GM23338 (cell line): ENCODE data around the gene DDAH2. TPM values are rescaled to one million over a fixed set of nuclear protein-coding genes. Genes with fewer than 3 reads are reported as not detected.

Experiments used
- ATAC-seq: fragments of 200-7000 bp; cut with Tn5 transposase; 3 replicates; pipeline ENCODE4 v1.9.1; 2020
- DNase-seq: peaks from one replicate; pipeline ENCODE4 v3.0.0-alpha.2; 2015; ENCODE audit warnings: low spot score
- H2AFZ ChIP-seq: fragments of 200-600 bp; sonication (generic); 2 replicates; pipeline ENCODE4 v1.8.0; 2016; ENCODE audit warnings: antibody characterized with exemption, mild to moderate bottlenecking, moderate library complexity
- H3F3A ChIP-seq: fragments of 200-600 bp; sonication (generic); replicated peaks from 2 replicates; pipeline ENCODE4 v1.8.0; 2017; ENCODE audit warnings: antibody characterized with exemption, mixed run types, low read depth
- H3K27ac ChIP-seq: fragments of 200-600 bp; sonication (generic); 2 replicates; pipeline ENCODE4 v1.6.1; 2016; ENCODE audit warnings: low read depth
- H3K27me3 ChIP-seq: fragments of 200-600 bp; sonication (generic); 2 replicates; pipeline ENCODE4 v1.8.0; 2016; ENCODE audit warnings: mild to moderate bottlenecking, mixed run types, moderate library complexity; ENCODE audit not compliant: insufficient read depth
- H3K36me3 ChIP-seq: fragments of 200-600 bp; sonication (generic); 2 replicates; pipeline ENCODE4 v1.8.0; 2016; ENCODE audit warnings: mild to moderate bottlenecking; ENCODE audit not compliant: insufficient read depth
- H3K4me1 ChIP-seq: fragments of 200-600 bp; sonication (generic); 2 replicates; pipeline ENCODE4 v1.8.0; 2016; ENCODE audit warnings: mild to moderate bottlenecking, moderate library complexity; ENCODE audit not compliant: insufficient read depth
- H3K4me2 ChIP-seq: fragments of 200-600 bp; sonication (generic); 2 replicates; pipeline ENCODE4 v1.7.1; 2017; ENCODE audit warnings: mixed run types
- H3K4me3 ChIP-seq: fragments of 200-600 bp; sonication (generic); 2 replicates; pipeline ENCODE4 v1.6.1; 2016; ENCODE audit warnings: mixed run types
- H3K79me2 ChIP-seq: fragments of 200-600 bp; sonication (generic); replicated peaks from 2 replicates; pipeline ENCODE4 v1.8.0; 2017; ENCODE audit warnings: mild to moderate bottlenecking; ENCODE audit not compliant: insufficient read depth
- H3K9me2 ChIP-seq: fragments of 200-600 bp; sonication (generic); 2 replicates; pipeline ENCODE4 v1.8.0; 2017; ENCODE audit not compliant: insufficient read depth
- H4K20me1 ChIP-seq: fragments of 200-600 bp; sonication (generic); replicated peaks from 2 replicates; pipeline ENCODE4 v1.8.0; 2017; ENCODE audit warnings: mild to moderate bottlenecking; ENCODE audit not compliant: insufficient read depth
- H3K27ac Mint-ChIP-seq: 2 replicates; pipeline ENCODE4 v1.8.0; 2020; ENCODE audit warnings: inconsistent platforms, mild to moderate bottlenecking, moderate library complexity, mixed read lengths
- H3K27me3 Mint-ChIP-seq: 3 replicates; pipeline ENCODE4 v1.8.0; 2022; ENCODE audit warnings: low read depth, mild to moderate bottlenecking, moderate library complexity, mixed read lengths, inconsistent platforms; ENCODE audit not compliant: insufficient read depth, poor library complexity
- H3K36me3 Mint-ChIP-seq: 3 replicates; pipeline ENCODE4 v1.8.0; 2021; ENCODE audit warnings: low read depth, mild to moderate bottlenecking, inconsistent platforms, moderate library complexity, mixed read lengths
- H3K4me1 Mint-ChIP-seq: 3 replicates; pipeline ENCODE4 v1.8.0; 2020; ENCODE audit warnings: mild to moderate bottlenecking, inconsistent platforms, mixed read lengths
- H3K4me3 Mint-ChIP-seq: 3 replicates; pipeline ENCODE4 v1.8.0; 2021; ENCODE audit warnings: moderate library complexity, mild to moderate bottlenecking, inconsistent platforms, mixed read lengths
- H3K9me3 Mint-ChIP-seq: 3 replicates; pipeline ENCODE4 v1.8.0; 2020; ENCODE audit warnings: moderate library complexity, mild to moderate bottlenecking, inconsistent platforms, mixed read lengths
- CREB1 ChIP-seq: fragments of 250-450 bp; sonication (Bioruptor Pico); IDR thresholded peaks from 2 replicates; pipeline ENCODE4 v1.5.0; 2020; ENCODE audit warnings: low read depth, mild to moderate bottlenecking, moderate library complexity
- CTCF ChIP-seq, 2 experiments: fragments of 200-600 bp in 1 of 2; sonication (generic) in 1 of 2; conservative IDR thresholded peaks; 2 replicates each; pipeline versions ENCODE4 v1.5.1 to v1.6.1; 2016 to 2017; ENCODE audit warnings: antibody characterized with exemption in 2 of 2, low read depth in 2 of 2, mild to moderate bottlenecking in 2 of 2, moderate library complexity in 1 of 2
- ETS1 ChIP-seq: IDR thresholded peaks from 2 replicates; pipeline ENCODE4 v1.6.1; 2016; ENCODE audit warnings: antibody characterized with exemption
- EZH2 ChIP-seq: fragments of 200-600 bp; sonication (generic); IDR thresholded peaks from one replicate; pipeline ENCODE4 v1.8.0; 2017; ENCODE audit warnings: antibody characterized with exemption, mild to moderate bottlenecking, low read depth; ENCODE audit not compliant: unreplicated experiment
- EZH2phosphoT487 ChIP-seq: fragments of 200-600 bp; sonication (generic); IDR thresholded peaks from one replicate; pipeline ENCODE4 v1.8.1; 2018; ENCODE audit warnings: antibody characterized with exemption; ENCODE audit not compliant: unreplicated experiment
- JUNB ChIP-seq: IDR thresholded peaks from one replicate; pipeline ENCODE4 v1.6.1; 2016; ENCODE audit warnings: antibody characterized with exemption; ENCODE audit not compliant: unreplicated experiment
- NANOG ChIP-seq: IDR thresholded peaks from 2 replicates; pipeline ENCODE4 v1.6.1; 2016; ENCODE audit warnings: antibody characterized with exemption, borderline replicate concordance
- POLR2AphosphoS5 ChIP-seq: IDR thresholded peaks from 2 replicates; pipeline ENCODE4 v1.6.1; 2016; ENCODE audit warnings: antibody characterized with exemption, low read depth
- REST ChIP-seq: IDR thresholded peaks from one replicate; pipeline ENCODE4 v1.6.1; 2018; ENCODE audit warnings: antibody characterized with exemption; ENCODE audit not compliant: unreplicated experiment
- STAT1 ChIP-seq: IDR thresholded peaks from one replicate; pipeline ENCODE4 v1.6.1; 2016; ENCODE audit warnings: antibody characterized with exemption; ENCODE audit not compliant: unreplicated experiment
- ZNF114 ChIP-seq: fragments of 250-450 bp; sonication (Bioruptor Pico); IDR thresholded peaks from 2 replicates; pipeline ENCODE4 v1.5.0; 2020; ENCODE audit warnings: mild to moderate bottlenecking, moderate library complexity
- ZNF331 ChIP-seq: fragments of 250-450 bp; sonication (Bioruptor Pico); IDR thresholded peaks from 2 replicates; pipeline ENCODE4 v1.5.0; 2020; ENCODE audit warnings: low read depth, mild to moderate bottlenecking, moderate library complexity
- ZNF462 ChIP-seq: fragments of 250-450 bp; sonication (Bioruptor Pico); IDR thresholded peaks from 2 replicates; pipeline ENCODE4 v1.5.0; 2020; ENCODE audit warnings: mild to moderate bottlenecking, moderate library complexity
- polyA plus RNA-seq: library from polyadenylated mRNA; unstranded; fragments of >200 nt; fragmentation: Nextera tagmentation; extraction: Ambion mirVana; gene quantifications from 2 replicates; pipeline ENCODE4 v1.2.1, GENCODE V29; 2016
- total RNA-seq: library from RNA; depleted of rRNA; stranded (reverse); fragments of >200 nt; shearing (Covaris generic); gene quantifications from 2 replicates; pipeline ENCODE4 v1.2.3, GENCODE V29; 2014

The DDAH2 gene
- total and polyA plus RNA-seq, 2 experiments from 2014 or later, result 58.7 to 65.1 TPM

GRCh38 chr6:31706599-31706998 lies 22.5 kb downstream of the DDAH2 start, which contains the start of gene LY6G6F:
Gene LY6G6F (plus strand): TSS chr6:31706866. CDS start chr6:31706907, 41 bp downstream.
- H4K20me1 ChIP-seq, result no peaks in the 10 kb centered on the region
- ATAC-seq, result no peak
- H3K79me2 ChIP-seq, result peaks cover 7% of the 10 kb centered on the region; the same call in 1 of the 2 replicates
- no peak within 1 kb of the TSS for H3K4me3 ChIP-seq
- DNase-seq, result no peak
- Mint-ChIP-seq H3K4me1 (peaks cover 11% of the 10 kb centered on the region), H3K36me3 (no peaks in the 10 kb centered on the region; the same call in 2 of the 3 replicates), H3K27me3 (peaks cover 14% of the 10 kb centered on the region), H3K27ac (no peak within 1 kb of the TSS), H3K4me3 (no peak within 1 kb of the TSS), H3K9me3 (no peaks in the 10 kb centered on the region)
- peaks cover 5% of the 10 kb centered on the region; the same call in 1 of the 2 replicates for H3K4me1 ChIP-seq
- no peak within 1 kb of the TSS for H3K27ac ChIP-seq
- no peaks in the 10 kb centered on the region for H3K9me2 ChIP-seq
- no peaks in the 10 kb centered on the region for H3K27me3 ChIP-seq
- no peaks in the 10 kb centered on the region for H3K36me3 ChIP-seq
- peaks cover 3% of the 10 kb centered on the region; the same call in 1 of the 2 replicates for H3F3A ChIP-seq
- H3K4me2 ChIP-seq, result no peak within 1 kb of the TSS
- no peak within 1 kb of the TSS for H2AFZ ChIP-seq
- no peak for TF ChIP-seq CREB1 (CRISPR knock-in tag)
- TF ChIP-seq ZNF462 (CRISPR knock-in tag), result no peak
- TF ChIP-seq ETS1, result no peak
- no peak for TF ChIP-seq EZH2
- no peak for TF ChIP-seq NANOG
- TF ChIP-seq POLR2AphosphoS5, result no peak
- no peak for TF ChIP-seq EZH2phosphoT487
- no peak for TF ChIP-seq REST
- TF ChIP-seq STAT1, result no peak
- no peak for TF ChIP-seq ZNF331 (CRISPR knock-in tag)
- no peak for TF ChIP-seq ZNF114 (CRISPR knock-in tag)
- no peak for TF ChIP-seq JUNB
- TF ChIP-seq CTCF (conservative IDR thresholded peaks at IDR 0.05; ENCODE audit: low read depth in 2 of 2), result no peak
